Cerebellar nuclear complex (tissue), 1 donor: Measurements from ENCODE around the gene UNC13B.
"Not testable (repeated sequence)": the region's sequence is repeated elsewhere in the genome, so short reads cannot be mapped to it uniquely, and the experiment has no call there.

Source experiments
- DNase-seq, 2 experiments: peaks; one replicate each; lab custom pipeline; 2025; lab: John Stamatoyannopoulos, UW

Gene UNC13B

GRCh38 chr9:35161713-35162604 lies at the start of gene UNC13B:
UNC13B (plus strand) TSS chr9:35162009; CDS start chr9:35162284, 275 bp downstream.
- DNase-seq = peak; percentile 87 to 88

- DNase-seq = no peak
Measured at GRCh38 chr9:35112257-35113020, 49.4 kb upstream of the UNC13B start.

- no peak for DNase-seq
Measured at GRCh38 chr9:35114113-35114839, 47.5 kb upstream of the UNC13B start.

GRCh38 chr9:35114840-35115628 lies 46.8 kb upstream of the UNC13B start:
- no peak for DNase-seq

GRCh38 chr9:35115680-35116538 lies 45.9 kb upstream of the UNC13B start, which contains the start of gene ATOSB:
ATOSB (minus strand) TSS chr9:35115862; CDS start chr9:35108274, 7,588 bp downstream.
- peak; percentile 55 to 71 for DNase-seq

- DNase-seq = no peak
Measured at GRCh38 chr9:35116539-35116897, 45.3 kb upstream of the UNC13B start.

- DNase-seq = peak; percentile 23 to 75
Measured at GRCh38 chr9:35116898-35117551, 44.8 kb upstream of the UNC13B start.

GRCh38 chr9:35134920-35135319 lies 26.9 kb upstream of the UNC13B start:
- DNase-seq = no peak

- DNase-seq = no peak
Measured at GRCh38 chr9:35135988-35136387, 25.8 kb upstream of the UNC13B start.

GRCh38 chr9:35136866-35137265 lies 24.9 kb upstream of the UNC13B start:
- DNase-seq = no peak

GRCh38 chr9:35140093-35140492 lies 21.7 kb upstream of the UNC13B start:
- no peak for DNase-seq

GRCh38 chr9:35142037-35142436 lies 19.8 kb upstream of the UNC13B start:
- DNase-seq = no peak

- not testable (repeated sequence) for DNase-seq
Measured at GRCh38 chr9:35147941-35148563, 13.8 kb upstream of the UNC13B start.

GRCh38 chr9:35152926-35153325 lies 8.9 kb upstream of the UNC13B start:
- DNase-seq = no peak

- DNase-seq = no peak
Measured at GRCh38 chr9:35156781-35157180, 5.0 kb upstream of the UNC13B start.

- DNase-seq = not testable (repeated sequence)
Measured at GRCh38 chr9:35157836-35158235, 4.0 kb upstream of the UNC13B start.

GRCh38 chr9:35158501-35159280 lies 3.1 kb upstream of the UNC13B start:
- no peak for DNase-seq

- no peak for DNase-seq
Measured at GRCh38 chr9:35162605-35163315, 951 bp downstream of the UNC13B start.
